DMS 273 (cell line): ENCODE results near the gene SMPD2.
A peak's percentile ranks its signal among the peaks of the same experiment; 100 is the strongest.

Experiments used
- DNase-seq: peaks from one replicate; lab custom pipeline; 2025; ENCODE audit not compliant: unreplicated experiment; lab: John Stamatoyannopoulos, UW

Gene SMPD2

DNA sequence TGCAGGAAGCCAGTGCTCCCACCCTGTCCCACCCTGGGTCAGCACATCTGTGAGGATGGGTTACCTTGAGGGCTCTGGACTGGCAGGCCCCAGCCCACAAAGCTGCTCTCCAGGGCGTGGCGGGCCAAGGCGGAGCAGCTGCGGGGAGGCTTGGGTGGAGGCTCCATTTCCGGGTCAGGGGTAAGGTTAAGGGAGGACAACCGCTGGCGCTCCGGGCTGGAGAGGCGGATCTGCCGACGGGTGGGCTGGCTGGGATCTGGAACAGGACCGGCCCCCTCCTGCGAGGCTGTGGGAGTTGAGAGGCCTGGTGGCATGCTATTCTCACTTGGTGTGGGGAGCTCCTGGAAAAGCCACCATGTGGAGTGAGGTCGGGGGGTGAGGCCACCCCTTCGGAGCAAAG lies 5.5 kb downstream of the SMPD2 start:
- DNase-seq: no peak

GRCh38 chr6:109446541-109446940 lies 6.0 kb downstream of the SMPD2 start:
- no peak for DNase-seq

DNA sequence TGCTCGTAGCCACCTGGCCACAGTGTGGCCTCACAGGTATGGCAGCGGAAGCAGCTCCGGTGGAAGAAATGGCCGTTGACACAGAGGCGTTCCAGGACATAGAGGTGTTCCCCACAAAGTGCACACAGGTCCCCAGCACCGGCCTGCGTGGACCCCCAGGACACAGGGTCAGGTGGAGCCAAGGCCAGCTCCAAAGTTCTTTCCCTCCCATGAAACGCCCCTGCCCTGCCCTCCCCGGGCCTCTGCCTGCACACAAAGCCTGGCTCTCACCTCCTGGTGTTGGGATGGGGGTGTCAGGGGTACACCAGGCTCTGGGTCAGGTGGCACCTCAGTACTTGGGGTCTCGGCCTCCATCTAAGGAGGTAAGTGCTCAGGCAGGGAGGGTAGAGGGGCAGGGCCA lies 6.6 kb downstream of the SMPD2 start:
- no peak for DNase-seq

GRCh38 chr6:109447878-109448555 lies 7.5 kb downstream of the SMPD2 start:
- DNase-seq: peak; percentile 35

DNA sequence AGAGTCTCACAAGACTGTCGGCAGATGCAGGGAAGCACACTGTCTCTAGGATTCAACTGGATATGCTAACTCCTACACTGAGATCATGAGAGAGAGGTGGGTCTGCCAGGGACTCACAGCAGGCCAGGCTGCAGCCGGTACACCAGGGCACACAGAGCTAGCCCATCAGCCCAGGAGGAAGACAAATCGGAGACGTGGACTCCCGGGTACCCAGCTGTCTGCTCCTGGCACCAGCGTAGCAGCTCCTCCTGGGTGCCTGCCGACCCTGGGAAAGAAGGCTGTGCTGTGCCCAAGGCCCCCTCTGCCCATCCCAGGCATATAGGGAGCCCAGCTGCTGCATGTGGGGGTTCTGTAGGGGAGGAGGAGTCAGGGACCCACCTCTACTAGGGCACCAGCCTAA lies 8.1 kb downstream of the SMPD2 start:
- DNase-seq: peak; percentile 37

- DNase-seq: no peak
These were observed 8.7 kb downstream of the SMPD2 start for GRCh38 chr6:109449064-109449794.

- DNase-seq: no peak
These were observed 9.5 kb downstream of the SMPD2 start for GRCh38 chr6:109449795-109450673.

- DNase-seq: peak; percentile 18
These were observed 10.3 kb downstream of the SMPD2 start for GRCh38 chr6:109450801-109451200.

DNA sequence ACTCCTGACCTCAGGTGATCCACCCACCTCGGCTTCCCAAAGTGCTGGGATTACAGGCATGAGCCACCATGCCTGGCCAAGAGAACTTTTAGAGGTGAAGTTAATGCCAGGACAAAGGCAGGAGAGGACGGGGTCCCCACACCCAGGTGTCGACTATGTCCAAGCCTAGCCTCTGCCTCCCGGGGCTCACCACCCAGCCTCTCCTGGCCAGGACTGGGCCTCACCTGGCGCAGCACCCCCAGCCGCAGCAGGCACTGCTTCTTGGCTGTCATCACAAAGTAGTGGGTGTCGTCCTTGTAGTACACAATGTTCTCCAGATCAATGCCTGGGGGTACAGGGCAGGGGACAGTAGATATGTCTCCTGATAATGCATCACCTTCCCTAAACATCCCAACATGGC lies 10.9 kb downstream of the SMPD2 start:
- no peak for DNase-seq

DNA sequence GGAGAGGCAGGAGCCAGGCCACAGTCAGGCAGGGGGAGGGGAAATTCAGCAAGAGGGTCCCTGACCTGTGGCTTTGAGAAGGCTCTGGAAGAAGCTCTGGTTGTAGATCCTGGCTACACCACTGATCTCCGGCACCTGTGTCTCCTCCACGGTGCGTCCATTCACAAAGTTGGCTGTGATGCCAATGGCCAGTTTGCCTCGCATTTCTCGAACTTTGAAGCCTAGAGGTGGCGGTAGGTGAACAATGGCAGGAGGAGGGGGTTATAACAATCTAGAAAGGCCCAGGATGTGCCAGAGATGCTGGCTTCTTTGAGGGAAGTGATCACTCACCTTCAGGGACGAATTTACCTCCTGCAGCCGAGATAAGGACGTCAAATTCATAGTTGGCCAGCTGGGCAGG lies 11.7 kb downstream of the SMPD2 start:
- DNase-seq: no peak

GRCh38 chr6:109453156-109453555 lies 12.6 kb downstream of the SMPD2 start:
- DNase-seq: no peak

GRCh38 chr6:109453594-109454495 lies 13.3 kb downstream of the SMPD2 start:
- DNase-seq: peak; percentile 97

DNA sequence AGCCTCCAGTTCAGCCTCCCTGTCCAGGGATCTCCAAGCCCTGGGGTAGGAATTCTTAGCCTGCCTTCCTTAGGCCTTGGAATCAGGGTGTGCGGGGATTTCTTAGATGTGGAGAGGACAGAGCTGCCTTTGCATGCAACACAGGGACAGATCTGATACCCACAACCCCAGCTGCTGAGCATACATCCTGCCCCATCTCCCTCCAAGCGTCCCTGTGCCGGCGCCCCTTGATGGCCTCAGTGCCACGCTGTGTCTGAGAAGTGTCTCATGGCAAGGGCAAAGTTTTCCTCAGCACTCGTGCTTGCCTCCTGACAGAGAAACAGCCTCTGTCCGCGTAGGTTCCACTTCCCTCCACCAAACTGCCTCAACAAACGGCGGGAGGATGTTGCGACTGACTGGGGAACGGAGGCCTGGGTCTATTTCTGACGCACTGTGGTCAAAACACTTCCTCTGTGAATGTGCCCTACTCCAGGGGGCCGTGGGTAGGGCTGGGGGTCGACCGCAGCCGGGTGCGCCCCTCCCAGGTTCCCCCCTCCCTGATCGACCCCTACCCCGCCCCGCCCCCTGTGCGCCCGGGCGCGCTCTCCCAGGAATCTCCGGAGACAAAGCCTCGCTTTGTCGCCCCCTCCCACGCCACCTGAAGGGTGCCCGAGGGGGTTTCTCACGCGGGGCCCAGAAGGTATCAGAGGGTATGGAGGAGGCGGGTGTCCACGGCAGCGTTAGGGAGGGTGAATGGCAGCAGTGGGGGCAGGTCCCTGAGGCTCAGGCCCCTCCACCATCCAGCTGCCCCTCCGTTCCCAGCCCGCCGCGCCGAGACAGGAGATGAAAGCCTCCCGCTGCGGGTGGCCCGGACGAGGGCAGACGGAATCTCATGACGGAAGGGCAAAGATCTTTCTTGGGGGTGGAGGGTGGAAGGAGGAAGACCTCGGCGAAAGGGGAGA lies 14.2 kb downstream of the SMPD2 start:
- peak; percentile 67 for DNase-seq

DNA sequence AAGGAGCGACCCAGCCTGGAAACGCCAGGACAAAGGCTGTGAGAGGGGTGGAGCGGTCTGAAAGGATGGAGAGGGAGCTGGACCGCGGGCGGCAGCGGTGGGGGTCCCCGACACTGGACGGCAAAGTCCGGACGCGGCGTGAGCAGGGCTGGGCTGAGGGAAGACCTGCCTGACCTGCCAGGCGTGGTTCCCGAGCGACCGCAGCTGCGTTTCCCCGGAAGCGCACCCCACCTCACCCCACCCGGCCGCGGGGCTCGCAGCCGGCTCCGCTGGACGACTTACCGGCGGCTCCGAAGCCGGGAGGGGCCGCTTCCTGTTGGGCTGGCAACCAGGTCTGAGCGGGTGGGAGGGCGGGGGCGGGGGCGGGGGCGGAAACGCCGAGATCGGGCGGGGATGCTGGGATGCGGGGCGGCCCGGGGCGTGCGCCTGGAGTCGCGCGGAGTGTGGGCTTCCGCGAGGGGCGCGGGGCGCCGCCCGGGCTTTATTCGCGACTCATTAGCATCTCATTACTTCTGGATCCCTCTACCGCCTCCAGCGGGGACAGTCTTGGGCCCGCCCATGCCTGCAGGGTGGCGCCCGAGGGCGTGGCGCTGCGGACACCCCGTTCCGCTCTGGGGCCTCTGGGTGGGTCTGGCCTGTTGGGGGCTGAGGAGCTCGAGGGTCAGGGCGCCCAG lies 15.1 kb downstream of the SMPD2 start, which contains the start of gene MICAL1:
Gene MICAL1, minus strand, starts transcription at position 336 of the 674 bp plus-strand sequence. CDS start 1,576 bp downstream, outside the sequence.
- DNase-seq: peak; percentile 92

GRCh38 chr6:109456111-109456583 lies 15.6 kb downstream of the SMPD2 start:
- peak; percentile 79 for DNase-seq

GRCh38 chr6:109456710-109457561 lies 16.4 kb downstream of the SMPD2 start:
- peak; percentile 34 for DNase-seq

- peak; percentile 40 for DNase-seq
These were observed 17.1 kb downstream of the SMPD2 start for GRCh38 chr6:109457562-109457996.
